ENCODE measurements around the gene BTRC. TPM values are rescaled to one million over a fixed set of nuclear protein-coding genes. Genes with fewer than 3 reads are reported as not detected.
"Not testable (repeated sequence)": the region's sequence is repeated elsewhere in the genome, so short reads cannot be mapped to it uniquely, and the experiment has no call there.

Gene BTRC
- total RNA-seq, 1 donor from 2014 or later, result 14.2 TPM

DNA sequence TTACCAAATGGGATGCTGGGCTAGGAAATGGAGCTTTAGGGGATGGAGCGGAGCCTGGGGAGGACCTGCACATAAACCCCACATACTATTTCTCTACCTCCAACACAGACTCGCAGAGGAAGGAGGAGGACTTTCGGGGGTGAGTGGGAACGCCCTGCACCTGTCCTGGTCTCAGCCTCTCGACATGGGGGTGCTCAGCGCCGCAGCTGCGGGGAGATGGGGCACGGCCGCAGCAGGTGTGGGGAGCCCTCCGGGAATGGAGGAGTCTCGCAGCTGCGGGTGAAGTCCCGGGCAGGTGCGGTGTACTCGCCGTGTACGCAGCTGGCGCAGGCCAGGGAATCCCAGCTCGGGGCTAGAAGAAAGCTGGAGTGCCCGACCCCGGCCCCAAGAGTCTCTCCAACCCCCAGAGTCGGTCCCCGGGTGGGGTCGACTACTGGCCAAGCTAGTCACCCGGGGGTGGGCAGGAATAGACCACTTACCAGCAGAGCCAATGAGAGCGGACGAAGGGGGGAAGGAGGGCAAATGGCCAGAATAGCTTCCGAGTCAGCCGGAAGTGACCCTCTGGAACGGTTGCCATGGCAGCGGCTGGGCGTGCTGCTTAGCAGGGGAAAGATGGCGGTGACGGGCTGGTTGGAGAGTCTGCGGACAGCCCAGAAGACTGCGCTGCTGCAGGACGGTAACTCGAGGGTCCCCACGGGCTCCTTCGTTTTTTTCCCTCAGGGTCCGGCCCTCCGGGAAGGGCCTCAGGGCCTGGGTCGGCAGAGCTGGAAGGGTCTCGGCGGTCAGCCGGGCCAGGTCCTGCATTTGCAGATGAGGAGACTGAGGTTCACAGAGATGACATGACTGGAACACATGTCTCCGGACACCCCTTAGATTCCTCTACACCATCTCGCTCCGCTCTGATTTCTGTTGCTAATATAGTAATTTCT is 234.0 kb downstream of the BTRC start, which contains the start of the genes DPCD and POLL:
Gene DPCD, plus strand, starts transcription at position 597 of the 929 bp plus-strand sequence. Its CDS starts 16 bp downstream, at position 613.
Gene POLL, minus strand, starts transcription at position 533 of the 929 bp plus-strand sequence. CDS start 897 bp downstream, outside the sequence.
- TF ChIP-seq CTCF (conservative IDR thresholded peaks at IDR 0.05; ENCODE audit: low read depth, low read length), result no peak
- peak; percentile 50 for DNase-seq (ENCODE audit: low read depth)
- peak within 1 kb of the TSS; percentile 100 for H3K4me3 ChIP-seq (ENCODE audit: low read depth, low read length)

GRCh38 chr10:101588879-101589278 is 234.9 kb downstream of the BTRC start:
- no peak for DNase-seq (ENCODE audit: low read depth)
- H3K4me3 ChIP-seq (ENCODE audit: low read depth, low read length), result peak overlapping the region; percentile 100
- TF ChIP-seq CTCF (conservative IDR thresholded peaks at IDR 0.05; ENCODE audit: low read depth, low read length), result no peak

- not testable (repeated sequence) for H3K4me3 ChIP-seq (ENCODE audit: low read depth, low read length); DNase-seq (ENCODE audit: low read depth)
Measured at GRCh38 chr10:101593331-101593730, 239.4 kb downstream of the BTRC start.

- no peak overlapping the region for H3K4me3 ChIP-seq (ENCODE audit: low read depth, low read length)
- no peak for TF ChIP-seq CTCF (conservative IDR thresholded peaks at IDR 0.05; ENCODE audit: low read depth, low read length)
- DNase-seq (ENCODE audit: low read depth), result no peak
Measured at GRCh38 chr10:101595591-101596433, 241.8 kb downstream of the BTRC start.

GRCh38 chr10:101597091-101597900 is 243.3 kb downstream of the BTRC start:
- TF ChIP-seq CTCF (conservative IDR thresholded peaks at IDR 0.05; ENCODE audit: low read depth, low read length), result no peak
- no peak overlapping the region for H3K4me3 ChIP-seq (ENCODE audit: low read depth, low read length)
- no peak for DNase-seq (ENCODE audit: low read depth)

- no peak for DNase-seq (ENCODE audit: low read depth)
- no peak overlapping the region for H3K4me3 ChIP-seq (ENCODE audit: low read depth, low read length)
- no peak for TF ChIP-seq CTCF (conservative IDR thresholded peaks at IDR 0.05; ENCODE audit: low read depth, low read length)
Measured at GRCh38 chr10:101601541-101601940, 247.6 kb downstream of the BTRC start.

Data from epithelial cell of proximal tubule (primary cell).